ENCODE data around the gene SERINC5.

DNA sequence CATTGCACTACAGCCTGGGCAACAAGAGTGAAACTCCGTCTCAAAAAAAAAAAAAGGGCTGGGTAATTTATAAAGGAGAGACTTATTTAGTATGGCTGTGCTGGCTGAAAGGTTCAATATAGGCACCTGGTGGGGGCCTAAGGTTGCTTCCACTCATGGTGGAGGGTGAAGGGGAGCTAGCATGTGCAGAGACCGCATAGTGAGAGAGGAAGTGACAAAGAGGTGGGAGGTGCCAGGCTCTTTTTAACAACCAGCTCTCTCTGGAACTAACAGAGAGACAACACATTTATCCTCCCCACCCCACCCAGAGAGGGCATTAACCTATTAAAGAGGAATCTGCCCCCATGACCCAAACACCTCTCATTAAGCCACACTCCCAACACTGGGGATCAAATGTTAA, 28.9 kb upstream of the SERINC5 start:
- TF ChIP-seq CTCF (IDR thresholded peaks at IDR 0.05; ENCODE audit: insufficient read depth, low read depth, low read length): no peak
- no peak for TF ChIP-seq EZH2 (IDR thresholded peaks at IDR 0.05; ENCODE audit: insufficient read depth, low read length)

All from astrocyte (in vitro differentiated cells and primary cell).